Measurements from ENCODE around the gene UPK3BL1. TPM values are rescaled to one million over a fixed set of nuclear protein-coding genes. Genes with fewer than 3 reads are reported as not detected.
"Not testable (repeated sequence)": the region's sequence is repeated elsewhere in the genome, so short reads cannot be mapped to it uniquely, and the experiment has no call there.

UPK3BL1 gene
- total and polyA plus RNA-seq, 4 donors, result 11.3 to 21.7 (median 19.9) TPM

DNA sequence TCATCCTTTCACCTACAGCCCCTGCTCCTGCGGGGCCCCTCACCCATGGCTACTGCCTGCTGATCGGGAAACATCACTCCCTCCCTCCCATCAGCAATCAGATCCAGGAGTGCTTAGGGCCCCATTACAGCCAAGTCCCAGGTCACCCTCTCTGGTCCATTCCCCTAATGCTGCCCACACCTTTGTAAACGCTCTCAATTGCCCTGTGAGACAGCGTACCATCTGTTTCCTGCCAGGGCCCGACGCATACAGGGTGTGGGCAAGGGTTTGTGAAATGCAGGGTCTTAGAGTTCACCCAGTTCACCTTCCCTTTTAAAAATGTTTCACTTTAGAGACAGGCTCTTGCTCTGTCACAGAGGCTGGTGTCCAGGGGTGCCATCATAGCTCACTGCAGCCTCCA, 8.3 kb downstream of the UPK3BL1 start:
- H3K36me3 ChIP-seq (ENCODE audit: control insufficient read depth, insufficient read depth, low read length); H3K4me1 ChIP-seq (ENCODE audit: control insufficient read depth, insufficient read depth, low read length); DNase-seq (ENCODE audit: low read depth in 4 of 6, low spot score in 6 of 6); H3K27ac ChIP-seq (ENCODE audit: low read depth, low read length); H3K27me3 ChIP-seq (ENCODE audit: control insufficient read depth, insufficient read depth, low read length); H3K9me3 ChIP-seq (ENCODE audit: control insufficient read depth, insufficient read depth, low read length); H3K4me3 ChIP-seq (ENCODE audit: low read depth, low read length): not testable (repeated sequence)
- no CpG with 5 or more reads among the region's 6 CpGs for WGBS (ENCODE audit: insufficient coverage)

DNA sequence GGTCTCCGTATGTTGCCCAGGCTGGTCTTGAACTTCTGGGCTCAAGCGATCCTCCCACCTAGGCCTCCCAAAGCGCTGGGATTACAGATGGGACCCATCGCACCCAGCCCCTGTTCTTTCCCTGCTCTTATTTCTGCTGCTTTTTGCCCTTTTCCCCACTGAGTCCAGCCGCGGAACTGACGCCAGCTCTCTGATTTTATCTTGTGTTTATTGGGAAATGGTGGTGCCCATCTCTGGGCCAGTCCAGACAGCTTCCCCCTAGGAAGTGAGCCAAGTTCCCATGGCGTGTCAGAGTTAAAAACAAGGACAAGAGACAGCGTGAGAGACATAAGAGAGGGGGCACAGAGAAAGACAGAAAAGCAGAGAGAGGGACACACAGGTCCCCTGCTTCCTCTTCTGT, 12.0 kb downstream of the UPK3BL1 start:
- not testable (repeated sequence) for H3K4me3 ChIP-seq (ENCODE audit: low read depth, low read length); H3K9me3 ChIP-seq (ENCODE audit: control insufficient read depth, insufficient read depth, low read length); DNase-seq (ENCODE audit: low read depth in 4 of 6, low spot score in 6 of 6); H3K4me1 ChIP-seq (ENCODE audit: control insufficient read depth, insufficient read depth, low read length); H3K27me3 ChIP-seq (ENCODE audit: control insufficient read depth, insufficient read depth, low read length); H3K27ac ChIP-seq (ENCODE audit: low read depth, low read length); H3K36me3 ChIP-seq (ENCODE audit: control insufficient read depth, insufficient read depth, low read length)
- no CpG with 5 or more reads among the region's 9 CpGs for WGBS (ENCODE audit: insufficient coverage)

- H3K27ac ChIP-seq (ENCODE audit: low read depth, low read length); H3K27me3 ChIP-seq (ENCODE audit: control insufficient read depth, insufficient read depth, low read length); H3K9me3 ChIP-seq (ENCODE audit: control insufficient read depth, insufficient read depth, low read length); H3K4me3 ChIP-seq (ENCODE audit: low read depth, low read length); DNase-seq (ENCODE audit: low read depth in 4 of 6, low spot score in 6 of 6); H3K4me1 ChIP-seq (ENCODE audit: control insufficient read depth, insufficient read depth, low read length); H3K36me3 ChIP-seq (ENCODE audit: control insufficient read depth, insufficient read depth, low read length): not testable (repeated sequence)
- WGBS (ENCODE audit: insufficient coverage), result no CpG with 5 or more reads among the region's 8 CpGs
Measured at GRCh38 chr7:102627271-102627904, 15.2 kb downstream of the UPK3BL1 start.

GRCh38 chr7:102618122-102618521, 24.5 kb downstream of the UPK3BL1 start:
- not testable (repeated sequence) for H3K27ac ChIP-seq (ENCODE audit: low read depth, low read length); H3K36me3 ChIP-seq (ENCODE audit: control insufficient read depth, insufficient read depth, low read length); H3K27me3 ChIP-seq (ENCODE audit: control insufficient read depth, insufficient read depth, low read length); H3K9me3 ChIP-seq (ENCODE audit: control insufficient read depth, insufficient read depth, low read length); H3K4me1 ChIP-seq (ENCODE audit: control insufficient read depth, insufficient read depth, low read length); H3K4me3 ChIP-seq (ENCODE audit: low read depth, low read length)
- no CpG with 5 or more reads among the region's 8 CpGs for WGBS (ENCODE audit: insufficient coverage)
- DNase-seq (ENCODE audit: low read depth in 4 of 6, low spot score in 6 of 6), result peak in 2 of 6 donors; percentile 0

DNA sequence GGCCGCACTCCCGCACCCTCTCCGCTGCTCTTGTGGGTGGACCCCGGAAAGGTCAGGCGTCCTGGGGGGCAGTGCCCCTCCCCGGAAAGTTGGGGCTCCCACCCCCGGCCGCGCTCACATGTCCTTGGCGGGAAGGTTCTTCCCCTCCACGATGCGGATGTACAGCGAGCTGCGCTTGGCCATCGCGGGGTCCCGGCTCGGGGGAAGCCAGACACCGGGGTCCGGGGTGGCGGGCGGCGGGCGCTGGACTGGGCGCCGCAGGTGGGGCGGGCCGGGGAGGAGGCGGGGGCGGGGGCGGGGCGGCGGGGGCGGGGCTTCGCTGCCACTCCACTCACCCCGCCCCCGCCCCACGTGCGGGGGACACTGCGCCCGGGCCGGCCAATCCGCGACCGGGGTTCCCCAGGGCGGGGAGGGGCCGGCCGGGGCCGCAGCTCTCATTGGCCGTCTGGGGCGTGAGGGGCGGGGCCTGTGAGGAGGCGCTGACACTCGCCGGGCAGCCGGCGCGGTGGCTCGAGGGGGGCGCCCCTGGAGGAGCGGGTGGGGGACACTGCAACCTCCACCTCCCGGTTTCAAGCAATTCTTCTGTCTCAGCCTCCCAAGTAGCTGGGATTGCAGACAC, 26.0 kb downstream of the UPK3BL1 start, which contains the start of gene RASA4:
RASA4 (minus strand) TSS at position 250 of the 619 bp plus-strand sequence; CDS start at position 183, 67 bp downstream.
- H3K4me3 ChIP-seq (ENCODE audit: low read depth, low read length), result peak within 1 kb of the TSS; percentile 45
- H3K36me3 ChIP-seq (ENCODE audit: control insufficient read depth, insufficient read depth, low read length); H3K4me1 ChIP-seq (ENCODE audit: control insufficient read depth, insufficient read depth, low read length); H3K27me3 ChIP-seq (ENCODE audit: control insufficient read depth, insufficient read depth, low read length); H3K9me3 ChIP-seq (ENCODE audit: control insufficient read depth, insufficient read depth, low read length); H3K27ac ChIP-seq (ENCODE audit: low read depth, low read length): not testable (repeated sequence)
- WGBS (ENCODE audit: insufficient coverage), result no CpG with 5 or more reads among the region's 62 CpGs
- peak in 2 of 6 donors; percentile 27 to 41 for DNase-seq (ENCODE audit: low read depth in 4 of 6, low spot score in 6 of 6)

- not testable (repeated sequence) for H3K27ac ChIP-seq (ENCODE audit: low read depth, low read length); H3K4me1 ChIP-seq (ENCODE audit: control insufficient read depth, insufficient read depth, low read length); DNase-seq (ENCODE audit: low read depth in 4 of 6, low spot score in 6 of 6); H3K27me3 ChIP-seq (ENCODE audit: control insufficient read depth, insufficient read depth, low read length); H3K4me3 ChIP-seq (ENCODE audit: low read depth, low read length); H3K9me3 ChIP-seq (ENCODE audit: control insufficient read depth, insufficient read depth, low read length); H3K36me3 ChIP-seq (ENCODE audit: control insufficient read depth, insufficient read depth, low read length)
- WGBS (ENCODE audit: insufficient coverage), result no CpG with 5 or more reads among the region's 10 CpGs
Measured at GRCh38 chr7:102615930-102616329, 26.7 kb downstream of the UPK3BL1 start.

GRCh38 chr7:102614873-102615272, 27.7 kb downstream of the UPK3BL1 start:
- H3K27ac ChIP-seq (ENCODE audit: low read depth, low read length); H3K36me3 ChIP-seq (ENCODE audit: control insufficient read depth, insufficient read depth, low read length); H3K9me3 ChIP-seq (ENCODE audit: control insufficient read depth, insufficient read depth, low read length); H3K27me3 ChIP-seq (ENCODE audit: control insufficient read depth, insufficient read depth, low read length); DNase-seq (ENCODE audit: low read depth in 4 of 6, low spot score in 6 of 6); H3K4me3 ChIP-seq (ENCODE audit: low read depth, low read length); H3K4me1 ChIP-seq (ENCODE audit: control insufficient read depth, insufficient read depth, low read length): not testable (repeated sequence)
- no CpG with 5 or more reads among the region's 3 CpGs for WGBS (ENCODE audit: insufficient coverage)

DNA sequence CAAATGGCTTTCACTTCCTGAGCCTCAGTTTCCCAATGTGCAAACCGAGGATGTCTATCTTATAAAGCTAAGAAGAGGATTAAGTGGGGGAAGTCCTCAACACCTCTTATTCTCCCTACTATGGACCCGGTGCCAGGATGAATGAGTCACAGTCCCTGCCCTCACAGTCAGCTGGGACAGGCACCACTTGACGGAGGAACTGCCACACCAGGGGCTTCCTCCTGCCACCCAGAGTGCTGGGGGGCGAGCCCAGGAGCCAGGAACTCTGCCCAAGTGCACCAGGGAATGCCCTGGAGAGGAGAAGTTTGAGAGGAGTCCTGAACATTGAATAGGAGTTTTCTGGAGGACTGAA, 28.3 kb downstream of the UPK3BL1 start:
- DNase-seq (ENCODE audit: low read depth in 4 of 6, low spot score in 6 of 6), result not testable (repeated sequence)
- no CpG with 5 or more reads among the region's 4 CpGs for WGBS (ENCODE audit: insufficient coverage)

DNA sequence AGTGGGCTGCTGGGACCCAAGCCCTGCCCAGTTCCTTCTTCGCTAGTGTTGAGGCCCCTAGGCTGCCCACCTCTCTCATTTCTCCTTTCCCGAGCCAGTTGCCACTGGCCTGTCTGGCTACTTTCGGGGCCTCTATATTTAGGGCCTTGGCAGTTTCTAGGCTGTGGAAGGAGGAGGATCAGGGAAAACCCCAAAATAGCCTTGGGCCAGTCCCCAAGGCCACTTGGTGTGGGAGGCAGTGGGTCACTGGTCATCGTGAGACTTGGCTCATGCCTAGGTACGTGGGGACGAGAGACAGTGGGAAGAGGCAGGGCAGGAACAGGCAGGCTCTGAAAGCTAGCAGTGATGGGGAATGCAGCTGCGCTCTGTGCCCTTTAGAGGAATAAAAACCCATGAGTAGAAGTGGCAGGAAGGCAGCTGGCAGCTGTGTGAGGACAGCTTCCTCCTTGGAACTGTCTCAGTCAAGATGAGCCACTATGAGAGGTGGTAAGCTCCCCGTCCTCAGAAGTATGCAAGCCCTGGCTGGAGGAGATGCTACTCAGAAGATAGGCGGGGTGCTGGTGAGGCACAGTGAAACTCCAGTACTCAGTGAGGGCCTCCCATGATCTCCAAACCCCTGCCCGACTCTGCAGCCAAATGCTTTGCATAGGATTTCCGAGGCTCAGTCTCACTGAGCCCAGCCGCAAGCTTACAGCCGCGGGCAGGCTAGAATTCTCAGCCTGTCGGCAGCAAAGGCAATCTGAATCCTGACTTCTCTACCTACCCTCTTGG, 28.8 kb downstream of the UPK3BL1 start:
- H3K27ac ChIP-seq (ENCODE audit: low read depth, low read length); DNase-seq (ENCODE audit: low read depth in 4 of 6, low spot score in 6 of 6); H3K4me1 ChIP-seq (ENCODE audit: control insufficient read depth, insufficient read depth, low read length); H3K4me3 ChIP-seq (ENCODE audit: low read depth, low read length); H3K27me3 ChIP-seq (ENCODE audit: control insufficient read depth, insufficient read depth, low read length); H3K36me3 ChIP-seq (ENCODE audit: control insufficient read depth, insufficient read depth, low read length); H3K9me3 ChIP-seq (ENCODE audit: control insufficient read depth, insufficient read depth, low read length): not testable (repeated sequence)
- WGBS (ENCODE audit: insufficient coverage), result no CpG with 5 or more reads among the region's 15 CpGs

More for the DNA sequence above, 28.3 kb downstream of the UPK3BL1 start:
- not testable (repeated sequence) for H3K4me3 ChIP-seq (ENCODE audit: low read depth, low read length); H3K9me3 ChIP-seq (ENCODE audit: control insufficient read depth, insufficient read depth, low read length); H3K27me3 ChIP-seq (ENCODE audit: control insufficient read depth, insufficient read depth, low read length); H3K4me1 ChIP-seq (ENCODE audit: control insufficient read depth, insufficient read depth, low read length); H3K27ac ChIP-seq (ENCODE audit: low read depth, low read length); H3K36me3 ChIP-seq (ENCODE audit: control insufficient read depth, insufficient read depth, low read length)

Measured in spinal cord (tissue), 10 donors.